Urothelium cell line (cell line): ENCODE data around the gene PHEX.

Source experiments
- DNase-seq: peaks from one replicate; pipeline ENCODE4 v3.0.0; 2011; ENCODE audit warnings: low spot score, mixed read lengths
- FAIRE-seq: peaks from 2 replicates; lab custom pipeline; 2011; peaks lifted over from hg19 to GRCh38; lab: Jason Lieb, UNC

Gene PHEX

GRCh38 chrX:22032084-22032483 lies at the start of gene PHEX:
TSS of gene PHEX (plus strand) at chrX:22032325. CDS start at chrX:22033006, 681 bp downstream.
- DNase-seq: no peak
- no peak for FAIRE-seq

GRCh38 chrX:21985332-21985777 lies 46.8 kb upstream of the PHEX start:
- peak; percentile 37 for DNase-seq
- no peak for FAIRE-seq

GRCh38 chrX:21986596-21986995 lies 45.5 kb upstream of the PHEX start:
- FAIRE-seq: no peak
- no peak for DNase-seq

- no peak for DNase-seq
- no peak for FAIRE-seq
Observed at GRCh38 chrX:21989384-21989783, 42.7 kb upstream of the PHEX start.

- FAIRE-seq (no peak), DNase-seq (no peak)
Observed at GRCh38 chrX:21990832-21991231, 41.3 kb upstream of the PHEX start.

GRCh38 chrX:21991504-21991903 lies 40.6 kb upstream of the PHEX start:
- FAIRE-seq (no peak), DNase-seq (no peak)

GRCh38 chrX:21993265-21993664 lies 38.9 kb upstream of the PHEX start:
- FAIRE-seq (no peak), DNase-seq (no peak)

GRCh38 chrX:21996872-21997455 lies 35.2 kb upstream of the PHEX start:
- no peak for FAIRE-seq
- no peak for DNase-seq

GRCh38 chrX:21998037-21998436 lies 34.1 kb upstream of the PHEX start:
- no peak for FAIRE-seq

GRCh38 chrX:22004866-22005265 lies 27.3 kb upstream of the PHEX start:
- FAIRE-seq (no peak), DNase-seq (no peak)

More at GRCh38 chrX:21998037-21998436, 34.1 kb upstream of the PHEX start:
- no peak for DNase-seq

- no peak for FAIRE-seq
- no peak for DNase-seq
Observed at GRCh38 chrX:22012051-22012450, 20.1 kb upstream of the PHEX start.

GRCh38 chrX:22012931-22013330 lies 19.2 kb upstream of the PHEX start:
- DNase-seq: no peak

GRCh38 chrX:22015139-22015750 lies 16.9 kb upstream of the PHEX start:
- DNase-seq (no peak), FAIRE-seq (no peak)

More at GRCh38 chrX:22012931-22013330, 19.2 kb upstream of the PHEX start:
- no peak for FAIRE-seq

- FAIRE-seq (no peak), DNase-seq (no peak)
Observed at GRCh38 chrX:22021751-22022324, 10.3 kb upstream of the PHEX start.

- no peak for FAIRE-seq
- no peak for DNase-seq
Observed at GRCh38 chrX:22024577-22024976, 7.5 kb upstream of the PHEX start.

GRCh38 chrX:22025751-22026150 lies 6.4 kb upstream of the PHEX start:
- FAIRE-seq (no peak), DNase-seq (no peak)

- FAIRE-seq: no peak
- DNase-seq: no peak
Observed at GRCh38 chrX:22026731-22027130, 5.4 kb upstream of the PHEX start.

GRCh38 chrX:22032506-22032905 lies 381 bp downstream of the PHEX start:
- no peak for DNase-seq
- FAIRE-seq: no peak

- FAIRE-seq: no peak
- DNase-seq: no peak
Observed at GRCh38 chrX:22033818-22034217, 1.7 kb downstream of the PHEX start.

GRCh38 chrX:22035236-22035635 lies 3.1 kb downstream of the PHEX start:
- DNase-seq: no peak
- no peak for FAIRE-seq

GRCh38 chrX:22037225-22037624 lies 5.1 kb downstream of the PHEX start:
- FAIRE-seq (no peak), DNase-seq (no peak)

GRCh38 chrX:22037911-22038537 lies 5.9 kb downstream of the PHEX start:
- DNase-seq (no peak), FAIRE-seq (no peak)
